DMS53 treated with DMSO at 0.1 percent for 48 hours (cell line): ENCODE data around the gene DNMT3B.
"Not testable (repeated sequence)": the region's sequence is repeated elsewhere in the genome, so short reads cannot be mapped to it uniquely, and the experiment has no call there.

Experiments used
- DNase-seq: peaks from one replicate; lab custom pipeline; 2025; ENCODE audit not compliant: unreplicated experiment; lab: John Stamatoyannopoulos, UW

DNMT3B gene

DNA sequence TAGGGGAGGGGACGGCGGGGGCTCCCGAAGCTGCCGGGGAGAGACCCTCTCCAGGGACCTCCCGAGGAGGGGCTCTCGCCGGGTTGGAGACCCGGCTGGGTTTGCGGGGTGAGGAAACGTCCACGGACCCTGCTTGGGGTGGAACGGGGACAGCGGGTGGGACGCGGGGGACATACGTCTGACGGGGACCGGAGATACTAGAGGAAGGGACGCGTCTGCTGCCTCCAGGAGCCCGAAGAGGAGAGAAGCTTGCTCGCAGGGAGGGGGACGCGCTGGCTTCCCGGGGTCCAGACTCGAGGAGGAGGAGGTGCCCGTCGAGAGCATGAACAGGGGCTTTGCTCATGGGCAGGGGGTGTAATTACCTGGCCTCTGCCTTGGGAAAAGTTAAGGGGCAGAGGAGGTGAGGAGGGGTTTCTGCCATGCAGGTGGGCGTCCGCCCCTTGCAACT is 593 bp downstream of the DNMT3B start:
- DNase-seq, result no peak

DNA sequence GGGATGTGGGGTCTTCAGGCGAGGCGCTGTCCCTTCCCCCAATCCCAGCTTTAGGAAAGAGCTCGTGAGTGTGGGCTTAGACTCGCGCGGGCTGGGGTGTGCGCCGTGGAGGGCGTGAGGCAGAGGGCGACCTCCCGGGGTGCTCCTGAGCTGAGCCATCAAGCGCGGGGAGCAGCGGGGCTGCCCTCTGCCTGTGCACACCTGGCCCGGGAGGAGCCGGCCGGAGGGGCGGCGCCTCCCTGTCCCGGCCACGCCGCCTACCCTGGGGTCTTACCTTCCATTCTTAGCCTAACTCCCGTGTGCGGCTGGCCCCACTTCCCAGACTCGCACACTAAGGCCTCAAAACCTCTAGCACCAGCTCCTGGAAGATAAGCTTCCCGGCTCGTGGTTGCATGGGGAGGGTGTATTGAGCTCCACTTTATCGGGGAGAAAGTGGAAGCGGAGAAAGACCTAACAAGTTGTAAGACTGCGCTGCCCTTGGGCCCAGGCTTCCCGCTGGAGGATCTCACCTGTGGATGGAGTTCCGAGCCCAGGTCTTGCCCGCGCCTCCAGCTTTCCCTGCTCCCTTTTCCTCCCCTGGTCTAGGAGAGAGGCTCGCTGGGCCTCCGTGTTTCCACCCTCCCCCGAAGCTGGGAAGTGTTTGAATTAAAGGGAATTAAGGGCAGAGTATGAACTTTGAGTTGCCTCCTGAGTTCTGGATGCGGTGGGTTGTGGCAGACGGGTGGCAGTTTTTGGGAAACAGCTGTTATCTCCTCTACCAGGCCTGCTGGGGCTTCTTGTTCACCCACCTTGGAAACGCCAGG is 1.2 kb downstream of the DNMT3B start:
- no peak for DNase-seq

DNA sequence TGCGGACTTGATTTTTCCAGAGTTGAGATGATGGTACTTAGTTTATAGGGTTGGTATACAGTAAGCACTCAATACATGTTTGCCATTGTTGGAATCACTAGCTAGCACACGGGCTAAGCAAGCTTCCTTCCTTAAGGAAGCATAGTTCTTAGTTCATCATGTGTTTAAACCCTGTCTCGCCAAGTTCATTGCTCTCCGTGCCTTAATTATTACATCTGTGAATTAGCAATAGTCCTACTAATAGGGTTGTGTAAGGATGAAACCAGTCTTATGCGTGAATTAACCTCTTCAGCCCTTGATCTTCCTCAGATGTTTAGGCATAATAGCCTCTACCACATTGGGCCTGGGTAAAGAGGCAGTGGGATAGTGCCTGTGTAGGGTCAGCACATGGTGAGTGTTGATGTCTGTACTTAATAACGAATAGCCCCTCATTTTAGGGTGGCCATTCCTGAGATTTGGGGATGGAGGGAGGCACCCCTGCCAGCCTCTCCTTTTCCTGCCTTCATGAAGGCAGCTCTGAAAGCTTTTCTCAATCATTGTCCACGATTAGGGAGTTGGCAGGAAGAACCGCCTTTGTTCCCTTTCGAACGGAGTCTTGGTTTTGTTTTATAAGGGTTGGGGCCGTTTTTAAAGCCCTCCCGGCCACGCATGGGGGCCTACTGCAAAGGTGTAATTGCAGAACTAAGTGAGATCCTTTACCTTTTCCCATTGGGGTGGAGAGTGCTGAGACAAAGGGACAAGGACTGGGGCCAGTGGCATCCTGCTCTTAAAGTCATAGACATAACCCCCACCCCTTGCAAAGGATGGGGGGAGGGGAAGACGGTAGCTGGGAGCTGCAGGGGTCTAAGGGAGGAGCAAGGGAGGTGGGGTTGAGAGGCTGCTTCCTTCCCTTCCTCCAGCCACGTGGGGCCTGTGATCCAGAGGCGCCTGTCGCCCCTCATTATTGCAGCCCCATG is 2.1 kb downstream of the DNMT3B start:
- no peak for DNase-seq

DNA sequence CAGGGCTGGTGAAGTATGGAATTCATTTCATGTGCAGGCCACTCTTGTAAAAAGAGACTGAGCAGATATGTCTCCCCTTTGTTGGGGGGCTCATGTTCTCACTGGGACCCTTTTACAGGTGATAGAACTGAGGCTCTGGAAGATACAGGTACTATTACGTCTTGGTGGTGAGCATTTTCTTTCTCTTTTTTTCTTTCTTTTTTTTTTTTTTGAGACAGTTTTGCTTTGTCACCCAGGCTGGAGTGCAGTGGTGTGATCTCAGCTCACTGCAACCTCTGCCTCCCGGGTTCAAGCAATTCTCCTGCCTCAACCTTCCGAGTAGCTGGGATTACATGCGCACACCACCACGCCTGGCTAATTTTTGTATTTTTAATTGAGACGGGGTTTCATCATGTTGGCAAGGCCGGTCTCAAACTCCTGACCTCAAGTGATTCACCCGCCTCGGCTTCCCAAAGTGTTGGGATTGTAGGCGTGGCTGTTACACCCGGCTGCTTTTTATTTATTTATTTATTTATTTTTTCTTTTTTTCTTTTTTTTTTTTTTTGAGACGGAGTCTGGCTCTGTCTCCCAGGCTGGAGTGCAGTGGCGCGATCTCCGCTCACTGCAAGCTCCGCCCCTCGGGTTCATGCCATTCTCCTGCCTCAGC is 3.2 kb downstream of the DNMT3B start:
- DNase-seq, result not testable (repeated sequence)

DNA sequence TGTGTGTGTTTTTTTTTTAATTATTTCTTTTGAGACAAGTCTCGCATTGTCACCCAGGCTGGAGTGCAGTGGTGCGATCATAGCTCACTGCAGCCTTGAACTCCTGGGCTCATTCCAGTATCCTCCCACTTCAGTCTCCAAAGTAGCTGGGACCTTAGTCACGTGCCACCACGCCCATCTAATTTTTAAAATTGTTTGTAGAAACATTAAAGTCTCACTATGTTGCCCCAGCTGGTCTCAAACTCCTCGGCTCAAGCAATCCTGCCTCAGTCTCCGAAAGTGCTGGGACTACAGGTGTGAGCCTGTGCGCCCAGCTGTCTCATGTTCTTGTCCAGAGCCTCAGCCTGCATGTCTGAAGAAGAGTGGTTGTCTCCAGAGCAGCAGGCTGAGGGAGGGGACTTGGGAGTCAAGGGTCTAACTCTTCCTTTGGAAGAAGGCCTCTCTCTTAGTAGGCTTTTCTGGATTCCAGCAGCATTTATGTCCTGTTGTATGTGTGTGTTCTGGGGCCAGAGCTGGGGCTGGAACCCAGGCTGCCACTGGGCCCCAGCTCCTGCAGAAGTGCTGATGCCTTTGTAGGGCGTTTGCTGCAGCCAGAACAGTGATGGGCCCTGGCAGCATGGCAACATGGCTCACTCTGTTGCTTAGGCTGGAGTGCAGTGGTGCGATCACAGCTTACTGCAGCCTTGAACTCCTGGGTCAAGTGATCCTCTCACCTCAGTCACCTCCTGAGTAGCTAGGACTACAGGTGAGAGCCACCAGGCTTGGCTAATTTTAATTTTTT is 5.4 kb downstream of the DNMT3B start:
- DNase-seq, result no peak

DNA sequence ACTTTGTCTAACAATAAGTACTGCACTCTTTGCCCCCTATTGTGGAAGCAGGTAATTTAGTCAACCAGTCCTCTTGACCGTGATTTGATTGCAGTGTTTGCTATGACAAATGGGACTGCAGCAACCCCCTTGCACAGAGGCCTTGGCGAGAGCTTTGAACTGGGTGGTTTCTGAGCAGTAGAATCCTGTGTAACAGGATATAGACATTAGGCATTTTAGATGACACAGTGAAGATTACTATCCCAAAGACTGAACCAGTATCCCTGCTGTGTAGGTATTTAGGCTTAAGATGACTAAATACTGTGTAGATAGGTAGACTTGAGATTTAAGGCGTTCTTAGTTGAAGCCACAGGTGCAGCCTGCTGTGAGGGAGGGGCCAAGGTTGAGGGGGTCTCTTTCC is 9.9 kb downstream of the DNMT3B start:
- no peak for DNase-seq

DNA sequence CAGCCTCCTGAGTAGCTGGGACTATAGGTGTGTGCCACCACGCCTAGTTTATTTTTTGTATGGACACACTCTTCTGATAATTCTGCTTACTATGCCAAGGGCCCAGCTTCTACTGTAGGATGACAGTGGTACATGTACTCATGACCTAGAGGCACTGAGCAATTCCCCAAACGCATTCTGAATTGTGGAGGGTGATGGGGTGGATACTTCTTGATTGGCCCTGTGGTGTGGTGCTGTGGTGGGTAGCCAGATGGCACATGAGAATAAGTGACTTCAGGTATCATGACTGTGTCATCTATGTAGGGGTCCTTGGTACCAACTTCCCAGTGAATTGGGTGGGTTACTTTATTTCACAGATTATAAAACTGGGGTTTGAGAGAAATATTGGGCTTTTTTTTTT is 11.0 kb downstream of the DNMT3B start:
- DNase-seq, result no peak

DNA sequence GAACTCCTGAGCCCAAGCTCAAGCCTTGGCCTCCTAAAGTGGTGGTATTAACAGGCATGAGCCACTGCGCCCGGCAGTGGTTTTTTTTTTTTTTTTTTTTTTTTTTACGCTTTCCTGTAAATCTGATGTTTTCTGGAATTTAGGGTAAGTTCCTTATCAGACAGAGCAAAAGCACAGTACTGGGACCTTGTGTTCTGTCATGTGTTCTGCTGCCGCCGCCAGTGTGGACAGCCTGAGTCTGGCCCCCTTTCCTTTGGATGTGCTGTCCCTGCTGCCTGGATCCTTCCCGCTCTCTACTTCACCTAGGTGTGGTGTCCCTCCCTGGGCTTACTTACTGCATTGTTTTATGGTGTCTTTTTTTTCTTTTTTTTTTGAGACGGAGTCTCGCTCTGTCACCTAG is 11.7 kb downstream of the DNMT3B start:
- DNase-seq, result no peak

DNA sequence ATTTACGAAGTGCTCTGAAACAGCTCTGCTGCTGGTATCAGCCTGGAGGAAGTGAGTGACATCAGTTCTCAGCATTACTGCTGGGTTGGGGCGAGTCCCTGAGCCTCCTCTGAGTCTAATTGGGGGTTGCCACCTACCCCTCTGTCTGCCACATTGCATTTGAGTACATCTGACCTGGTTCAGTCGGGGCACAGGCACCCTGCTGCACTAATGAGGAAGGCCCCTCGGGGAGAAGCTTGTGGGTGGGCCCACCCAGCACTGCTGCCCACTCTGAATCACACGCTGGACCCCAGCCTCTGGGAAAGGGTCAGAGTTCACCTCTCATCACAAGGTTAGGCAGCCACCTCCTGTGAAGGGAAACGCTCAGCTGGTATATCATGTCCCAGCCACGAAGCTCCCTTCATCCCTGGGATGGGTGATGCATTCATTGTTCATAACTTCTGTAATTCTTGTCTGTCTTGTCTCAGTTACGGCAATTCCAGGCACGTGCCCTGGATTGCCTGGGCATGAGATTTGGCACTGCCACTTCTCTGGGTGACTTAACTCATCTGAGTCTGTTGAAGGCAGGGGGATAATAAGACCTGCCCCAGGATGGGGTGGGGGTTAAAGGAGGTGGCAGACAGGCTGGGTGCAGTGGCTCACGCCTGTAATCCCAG is 13.3 kb downstream of the DNMT3B start:
- DNase-seq, result no peak

DNA sequence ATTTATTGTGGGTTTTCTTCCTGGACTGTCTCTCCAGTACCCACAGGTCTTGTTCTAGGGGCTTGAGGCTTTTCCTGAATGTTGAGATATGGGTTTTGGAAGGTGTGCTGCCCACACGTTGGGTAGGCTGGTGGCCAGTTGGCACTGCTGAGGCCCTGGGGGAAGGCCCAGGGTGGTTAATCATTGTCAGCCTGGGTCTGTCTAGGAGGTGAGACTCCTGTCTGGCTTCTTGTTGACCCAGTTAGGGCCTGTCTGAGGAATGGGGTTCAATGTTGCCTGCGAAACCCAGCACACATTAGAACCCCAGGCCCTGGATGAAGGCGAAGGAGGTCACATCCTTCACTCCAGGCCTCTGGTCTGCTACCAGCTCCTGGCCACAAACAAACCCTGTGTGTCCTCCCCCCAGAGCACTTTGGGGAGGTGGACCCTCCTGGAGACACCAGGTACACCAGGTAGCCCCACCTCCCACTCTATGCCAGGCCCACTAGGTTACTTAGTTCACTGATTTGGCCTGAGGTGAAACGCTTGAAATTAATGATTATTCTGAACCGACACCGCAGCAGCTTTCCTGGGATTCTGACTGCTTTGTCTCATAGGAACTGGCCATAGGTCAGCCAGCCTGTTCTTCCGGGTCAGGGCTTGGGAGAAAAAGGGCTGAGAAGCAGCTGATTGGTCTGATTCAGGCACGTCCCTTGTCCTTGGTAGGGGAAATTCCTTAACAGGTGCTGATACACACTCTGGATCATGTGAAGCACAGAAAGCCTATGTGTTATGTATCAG is 15.2 kb downstream of the DNMT3B start:
- DNase-seq, result peak; percentile 23

DNA sequence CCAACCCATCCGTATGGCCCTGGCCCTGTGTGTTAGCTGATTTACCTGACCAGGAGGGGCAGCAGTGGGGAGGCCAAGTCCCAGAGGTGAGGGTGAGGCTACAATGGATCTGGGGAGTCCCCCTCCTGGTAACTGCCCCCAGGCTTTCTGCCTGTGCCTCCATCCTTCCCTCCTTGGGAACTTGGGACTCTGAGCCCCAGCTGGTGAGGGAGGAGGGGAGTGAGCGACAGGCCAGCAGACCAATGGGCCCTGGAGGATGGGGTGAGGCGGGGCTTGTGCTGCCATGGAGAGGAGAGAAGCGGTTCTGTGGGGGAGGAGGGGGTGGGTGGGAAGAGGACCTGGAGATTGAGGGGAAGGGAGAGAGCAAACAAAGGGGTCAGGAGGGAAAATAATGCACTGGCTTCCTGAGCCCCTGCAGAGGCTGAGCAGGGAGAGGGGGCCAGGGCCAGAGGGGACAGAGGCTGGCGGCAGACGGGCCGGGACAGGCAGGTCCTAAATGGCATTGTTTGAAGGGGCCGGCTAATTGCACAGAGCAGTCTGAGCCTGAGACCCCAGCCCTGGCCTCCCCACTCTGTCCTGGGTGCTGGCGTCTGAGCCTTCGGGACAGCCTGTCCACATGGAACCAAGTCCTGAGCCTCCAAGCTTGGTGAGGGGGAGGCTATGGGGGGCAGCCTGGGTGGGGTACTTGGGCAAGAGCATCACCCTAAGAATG is 17.5 kb downstream of the DNMT3B start:
- DNase-seq, result no peak

DNA sequence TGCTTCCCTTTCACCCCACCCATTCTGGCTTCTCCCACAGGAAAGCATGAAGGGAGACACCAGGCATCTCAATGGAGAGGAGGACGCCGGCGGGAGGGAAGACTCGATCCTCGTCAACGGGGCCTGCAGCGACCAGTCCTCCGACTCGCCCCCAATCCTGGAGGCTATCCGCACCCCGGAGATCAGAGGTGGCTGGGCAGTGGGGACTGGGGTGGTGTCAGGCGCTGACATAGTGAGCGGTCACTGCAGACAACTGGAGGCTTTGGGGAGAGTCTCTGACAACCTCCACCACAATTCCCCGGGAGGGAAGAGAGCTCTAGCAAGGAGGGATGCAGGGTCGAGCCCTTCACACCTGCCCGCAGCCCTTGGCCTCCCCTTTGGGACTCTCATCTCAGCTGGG is 18.1 kb downstream of the DNMT3B start:
- no peak for DNase-seq

DNA sequence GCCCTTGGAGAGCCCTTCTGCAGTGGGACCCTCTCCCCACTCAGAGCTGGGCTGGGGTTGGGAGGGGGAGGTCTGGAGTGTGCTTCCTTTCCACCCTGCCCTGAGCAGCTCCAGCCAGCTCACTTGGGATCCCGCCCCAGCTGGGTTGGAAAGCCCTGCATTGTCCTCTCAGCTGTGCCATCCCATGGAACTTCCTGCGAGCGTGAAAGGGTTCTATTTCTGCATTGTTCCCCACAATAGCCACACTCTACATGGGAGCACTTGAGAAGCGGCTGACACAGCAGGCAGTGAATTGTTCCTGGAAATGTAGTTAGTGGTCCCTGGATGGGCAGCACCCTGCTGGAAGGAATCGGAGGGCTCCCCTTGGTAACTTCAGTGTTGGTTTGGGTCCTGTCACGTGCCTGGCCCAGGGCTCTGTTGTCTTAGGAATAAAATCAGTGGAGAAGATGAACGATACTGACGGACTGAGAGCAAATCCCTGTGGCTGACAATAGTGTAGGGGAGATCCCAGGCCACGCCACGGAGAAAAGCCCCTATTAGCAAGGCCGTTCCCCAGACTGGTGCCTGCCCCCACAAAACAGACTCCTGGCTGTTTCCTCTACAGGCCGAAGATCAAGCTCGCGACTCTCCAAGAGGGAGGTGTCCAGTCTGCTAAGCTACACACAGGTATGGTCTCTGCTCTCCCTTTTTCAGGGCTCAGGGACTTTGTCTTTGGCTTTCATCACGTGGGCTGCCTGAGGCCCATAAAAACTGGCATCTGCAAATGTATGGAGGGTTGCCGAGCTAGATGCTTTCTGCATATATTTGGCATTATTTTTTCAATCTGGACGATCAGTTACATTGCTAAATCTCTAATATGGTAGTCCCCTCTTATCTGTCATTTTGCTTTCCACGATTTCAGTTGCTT is 18.8 kb downstream of the DNMT3B start:
- no peak for DNase-seq

DNA sequence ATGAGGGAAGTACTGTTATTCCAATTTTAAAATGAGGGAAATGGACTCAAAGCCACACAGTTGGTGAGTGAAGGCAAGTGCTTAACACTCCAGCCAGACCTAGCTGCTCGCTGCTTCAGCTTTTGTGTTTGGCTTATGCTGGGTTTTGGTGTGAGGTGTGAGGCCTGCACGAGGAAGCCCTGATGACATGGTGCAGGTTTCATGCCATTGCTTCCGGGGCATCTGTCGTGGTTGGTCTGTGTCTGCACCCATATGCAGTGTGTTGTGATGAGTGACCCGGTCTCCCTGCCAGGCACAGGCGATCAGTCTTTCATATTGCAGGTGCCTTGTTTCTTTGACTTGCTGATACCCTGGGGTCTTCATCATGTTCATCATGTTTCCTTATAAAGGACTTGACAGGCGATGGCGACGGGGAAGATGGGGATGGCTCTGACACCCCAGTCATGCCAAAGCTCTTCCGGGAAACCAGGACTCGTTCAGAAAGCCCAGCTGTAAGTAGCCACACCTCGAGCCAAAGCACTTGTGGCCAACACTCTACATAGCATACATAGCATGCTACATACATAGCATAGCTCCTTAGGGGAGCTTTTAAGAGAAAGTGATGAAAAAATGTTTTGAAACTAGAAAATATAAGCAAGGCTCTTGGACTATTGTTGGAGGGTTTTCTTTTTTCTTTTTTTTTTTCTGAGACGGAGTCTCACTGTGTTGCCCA is 22.3 kb downstream of the DNMT3B start:
- DNase-seq, result no peak

DNA sequence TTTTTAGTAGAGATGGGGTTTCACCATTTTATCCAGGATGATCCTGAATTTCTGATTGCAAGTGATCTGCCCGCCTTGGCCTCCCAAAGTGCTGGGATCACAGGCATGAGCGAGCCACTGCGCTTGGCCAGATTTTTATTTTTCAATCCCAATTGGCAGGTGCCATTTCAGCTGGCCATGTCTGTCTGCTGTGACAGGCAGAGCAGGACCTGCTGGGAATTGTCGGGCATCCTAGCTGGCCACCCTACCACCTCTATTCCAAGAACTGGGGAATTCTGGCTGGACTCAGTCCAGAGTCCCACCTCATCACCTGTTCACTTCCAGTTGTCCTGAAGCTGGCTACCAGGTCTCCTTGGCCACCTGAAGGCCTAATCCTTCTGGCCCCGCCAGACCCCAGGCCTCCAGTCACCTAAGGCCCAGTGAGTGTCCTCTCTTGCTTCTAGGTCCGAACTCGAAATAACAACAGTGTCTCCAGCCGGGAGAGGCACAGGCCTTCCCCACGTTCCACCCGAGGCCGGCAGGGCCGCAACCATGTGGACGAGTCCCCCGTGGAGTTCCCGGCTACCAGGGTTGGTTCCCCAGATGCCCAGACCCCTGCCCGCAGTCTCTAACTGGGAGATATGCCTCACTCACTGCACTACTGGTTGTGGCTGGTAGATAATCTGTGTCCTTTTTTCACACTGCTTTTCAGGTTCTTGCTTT is 24.0 kb downstream of the DNMT3B start:
- no peak for DNase-seq

DNA sequence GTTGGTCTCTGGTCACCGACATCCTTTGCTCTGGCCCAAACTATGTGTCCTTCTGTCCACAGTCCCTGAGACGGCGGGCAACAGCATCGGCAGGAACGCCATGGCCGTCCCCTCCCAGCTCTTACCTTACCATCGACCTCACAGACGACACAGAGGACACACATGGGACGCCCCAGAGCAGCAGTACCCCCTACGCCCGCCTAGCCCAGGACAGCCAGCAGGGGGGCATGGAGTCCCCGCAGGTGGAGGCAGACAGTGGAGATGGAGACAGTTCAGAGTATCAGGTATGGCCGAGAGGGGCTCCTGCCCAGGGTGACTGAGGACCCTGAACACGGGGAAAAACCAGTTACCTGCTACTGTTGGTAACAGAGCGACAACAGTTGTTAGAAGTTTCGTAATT is 25.0 kb downstream of the DNMT3B start:
- DNase-seq, result no peak
